ENCODE results near the gene LRRC38.
"Not testable (repeated sequence)": the region's sequence is repeated elsewhere in the genome, so short reads cannot be mapped to it uniquely, and the experiment has no call there.

The LRRC38 gene, protein sequence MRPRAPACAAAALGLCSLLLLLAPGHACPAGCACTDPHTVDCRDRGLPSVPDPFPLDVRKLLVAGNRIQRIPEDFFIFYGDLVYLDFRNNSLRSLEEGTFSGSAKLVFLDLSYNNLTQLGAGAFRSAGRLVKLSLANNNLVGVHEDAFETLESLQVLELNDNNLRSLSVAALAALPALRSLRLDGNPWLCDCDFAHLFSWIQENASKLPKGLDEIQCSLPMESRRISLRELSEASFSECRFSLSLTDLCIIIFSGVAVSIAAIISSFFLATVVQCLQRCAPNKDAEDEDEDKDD

GRCh38 chr1:13513895-13514546, at the start of gene LRRC38:
Gene LRRC38, minus strand, starts transcription at chr1:13514003. Its CDS starts 410 bp downstream, at chr1:13513593.
- no peak for FAIRE-seq

DNA sequence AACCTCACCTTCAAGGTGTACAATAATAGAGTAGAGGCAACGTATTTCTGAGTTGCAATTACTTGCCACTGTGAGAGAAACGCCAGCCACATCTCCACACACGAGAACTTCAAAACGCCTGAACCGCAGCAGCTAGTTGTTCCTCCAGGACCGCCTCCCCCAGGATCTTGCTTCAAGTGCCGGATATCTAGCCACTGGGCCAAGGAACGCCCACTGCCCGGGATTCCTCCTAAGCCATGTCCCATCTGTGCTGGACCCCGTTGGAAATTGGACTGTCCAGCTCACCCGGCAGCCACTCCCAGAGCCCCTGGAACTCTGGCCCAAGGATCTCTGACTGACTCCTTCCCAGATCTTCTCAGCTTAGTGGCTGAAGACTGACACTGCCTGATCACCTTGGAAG, 49.2 kb upstream of the LRRC38 start:
- FAIRE-seq, result not testable (repeated sequence)

- FAIRE-seq, result no peak
Measured at GRCh38 chr1:13560541-13560940, 46.7 kb upstream of the LRRC38 start.

- FAIRE-seq, result no peak
Measured at GRCh38 chr1:13556224-13556764, 42.5 kb upstream of the LRRC38 start.

- no peak for FAIRE-seq
Measured at GRCh38 chr1:13554798-13555197, 41.0 kb upstream of the LRRC38 start.

DNA sequence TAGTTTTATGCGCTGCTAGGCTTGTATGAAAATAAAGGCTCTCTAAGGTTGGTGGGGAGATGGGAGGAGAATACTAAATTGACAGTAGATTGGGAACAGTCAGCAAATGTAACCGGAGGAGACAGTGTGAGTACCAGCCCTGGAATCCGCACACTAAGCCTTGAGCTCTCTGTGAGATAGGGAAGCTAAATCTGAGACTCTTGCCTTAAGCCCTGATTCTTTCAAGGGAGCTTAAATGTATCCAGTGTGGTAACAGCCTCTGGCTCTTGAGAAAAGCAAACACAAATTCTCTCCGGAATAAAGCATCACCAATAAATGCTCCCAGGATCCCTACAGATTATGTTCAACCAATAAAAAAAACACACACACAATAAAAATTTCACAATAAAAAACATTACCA, 36.9 kb upstream of the LRRC38 start:
- no peak for FAIRE-seq

DNA sequence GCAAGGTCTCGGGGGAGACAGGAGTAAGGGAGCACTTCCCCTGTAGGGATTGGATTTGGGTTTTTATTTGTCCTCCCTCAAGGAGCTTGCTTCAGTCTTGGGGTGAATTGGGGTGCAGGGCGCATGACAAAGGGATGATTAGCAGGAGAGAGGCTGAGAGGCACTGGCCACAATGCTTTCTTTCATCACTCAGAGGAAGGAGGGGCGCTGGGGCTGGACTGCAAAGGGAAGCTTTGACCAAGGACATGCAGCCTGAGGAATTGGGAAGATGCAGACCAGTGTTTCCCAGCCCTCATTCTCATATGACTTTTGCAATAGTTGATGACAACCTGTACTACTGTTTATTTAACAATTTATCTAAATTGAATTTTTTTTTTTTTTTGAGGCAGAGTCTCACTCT, 35.7 kb upstream of the LRRC38 start:
- FAIRE-seq, result no peak

DNA sequence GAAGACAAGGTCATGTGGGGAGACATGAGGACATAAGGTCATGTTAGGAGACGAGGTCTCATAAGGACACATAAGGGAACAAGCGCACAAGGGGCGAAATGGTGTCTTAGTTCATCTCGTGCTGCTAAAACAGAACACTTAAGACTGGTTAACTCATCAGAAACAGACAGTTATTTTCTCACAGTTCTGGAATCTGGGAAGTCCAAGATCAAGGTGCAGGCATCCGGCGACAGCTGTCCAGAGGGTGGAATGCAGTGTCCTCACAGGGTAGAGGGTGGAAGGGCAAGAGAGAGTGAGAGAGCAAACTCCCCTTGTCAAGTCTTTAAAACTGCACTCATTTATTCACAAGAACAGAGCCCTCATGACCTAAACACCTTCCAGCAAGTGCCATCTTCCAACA, 35.2 kb upstream of the LRRC38 start:
- FAIRE-seq, result no peak

- FAIRE-seq, result no peak
Measured at GRCh38 chr1:13548281-13548680, 34.5 kb upstream of the LRRC38 start.

GRCh38 chr1:13546791-13547190, 33.0 kb upstream of the LRRC38 start:
- FAIRE-seq, result no peak

GRCh38 chr1:13544221-13544556, 30.4 kb upstream of the LRRC38 start:
- FAIRE-seq, result no peak

GRCh38 chr1:13543451-13544220, 29.8 kb upstream of the LRRC38 start:
- FAIRE-seq, result no peak

DNA sequence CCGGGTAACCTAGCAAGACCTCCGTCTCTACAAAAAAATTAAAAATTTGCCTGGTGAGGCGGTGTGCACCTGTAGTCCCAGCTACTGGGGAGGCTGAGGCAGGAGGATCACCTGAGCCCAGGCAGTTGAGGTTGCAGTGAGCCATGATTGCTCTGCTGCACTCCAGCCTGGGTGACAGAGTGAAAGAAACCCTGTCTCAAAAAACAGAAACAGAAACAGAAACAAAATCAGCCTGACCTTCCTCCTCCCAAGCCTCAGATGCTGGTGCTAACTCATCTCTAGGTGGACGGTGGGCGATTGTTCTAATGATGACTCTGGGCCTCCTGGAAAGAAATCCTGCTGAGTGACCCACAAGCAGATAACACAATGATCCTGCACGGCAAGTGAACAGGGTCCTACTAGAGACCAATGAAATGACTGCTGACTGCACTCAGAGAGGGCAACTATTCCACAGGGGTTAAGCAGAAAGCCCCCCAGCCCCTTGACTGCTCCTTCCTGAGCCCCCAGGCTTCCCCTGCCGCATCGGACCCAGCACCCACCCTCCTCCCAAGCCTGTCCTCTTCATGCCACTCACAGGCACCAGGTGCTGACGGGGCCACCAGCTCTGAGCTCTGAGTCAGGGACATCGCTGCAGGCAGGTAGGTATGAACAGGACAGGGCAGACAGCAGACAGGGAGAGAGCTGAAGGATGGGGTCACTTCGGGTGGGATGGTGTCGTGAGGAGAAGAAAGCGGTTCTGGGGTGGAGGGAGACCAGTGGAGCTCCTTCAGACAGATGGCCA, 27.8 kb upstream of the LRRC38 start:
- FAIRE-seq, result no peak

GRCh38 chr1:13540866-13541265, 27.1 kb upstream of the LRRC38 start:
- no peak for FAIRE-seq

GRCh38 chr1:13539683-13540082, 25.9 kb upstream of the LRRC38 start:
- no peak for FAIRE-seq

DNA sequence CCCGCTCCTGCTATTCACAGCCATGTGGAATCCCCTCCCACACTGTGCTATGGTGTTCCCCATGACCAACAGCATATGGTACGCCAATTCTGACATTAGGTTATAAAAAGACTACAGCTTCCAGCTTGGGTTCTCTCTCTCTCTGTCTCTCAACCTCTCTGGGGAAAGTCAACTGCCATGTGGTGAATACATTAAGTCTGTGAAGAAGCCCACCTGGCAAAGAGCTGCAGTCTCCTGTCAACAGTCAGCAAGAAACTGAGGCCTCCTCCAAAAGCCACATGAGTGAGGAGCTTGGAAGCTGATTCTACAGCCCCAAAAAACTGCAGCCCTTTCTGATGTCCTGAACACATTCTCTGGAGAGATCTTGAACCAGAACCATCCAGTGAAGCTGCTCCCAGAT, 25.0 kb upstream of the LRRC38 start:
- no peak for FAIRE-seq

- FAIRE-seq, result no peak
Measured at GRCh38 chr1:13536571-13536970, 22.8 kb upstream of the LRRC38 start.

DNA sequence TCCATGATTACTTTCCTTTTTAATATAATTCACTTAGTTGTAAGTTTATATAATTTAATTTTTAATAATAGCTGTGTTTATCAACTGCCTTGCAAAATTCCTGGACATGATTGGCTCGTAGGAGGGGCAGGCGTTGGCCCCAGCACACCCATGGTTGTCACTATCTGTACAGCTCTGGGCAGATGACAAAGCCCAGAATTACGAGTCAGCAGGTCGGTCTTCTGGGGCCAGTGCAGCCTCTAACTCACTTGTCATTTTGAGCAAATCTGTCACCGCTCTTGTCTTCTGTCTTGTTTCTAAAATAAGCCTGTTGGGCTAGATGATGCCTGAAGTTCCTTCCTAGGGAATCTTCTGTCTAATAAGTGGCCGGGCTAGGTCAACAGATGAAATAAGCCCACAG, 21.4 kb upstream of the LRRC38 start:
- no peak for FAIRE-seq

GRCh38 chr1:13528320-13528719, 14.5 kb upstream of the LRRC38 start:
- no peak for FAIRE-seq

DNA sequence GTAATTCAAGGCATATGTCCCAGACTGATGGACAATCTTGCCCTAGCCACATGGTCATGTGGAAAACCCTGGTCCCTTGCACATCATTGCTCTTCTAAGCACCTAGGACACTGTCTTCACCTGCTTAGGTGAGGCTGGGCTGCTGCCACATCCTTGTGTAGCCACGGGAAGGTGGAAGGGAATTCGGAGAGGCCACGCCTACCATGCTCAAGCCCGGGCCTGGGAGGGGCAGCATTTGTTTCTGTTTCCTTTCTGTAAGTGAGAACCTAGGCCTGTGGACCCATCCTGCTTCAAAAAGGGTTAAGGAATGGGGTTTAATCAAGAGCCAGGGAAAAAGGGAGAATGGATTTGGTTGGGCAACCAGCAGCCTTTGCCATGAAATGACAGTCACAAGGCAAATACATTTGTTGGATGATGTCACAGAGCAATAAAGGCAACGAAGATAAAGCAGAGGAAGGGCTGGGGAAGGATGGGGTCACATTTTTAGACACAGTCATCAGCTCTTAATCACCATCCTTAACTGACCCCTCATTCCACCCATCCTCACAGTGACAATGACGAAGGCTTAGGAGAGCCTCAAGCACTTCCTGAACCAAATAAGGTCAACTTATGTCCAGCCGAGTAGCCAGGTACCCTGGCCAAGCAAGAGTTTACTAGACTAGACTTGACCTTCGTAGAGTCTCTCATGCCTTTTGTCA, 10.1 kb upstream of the LRRC38 start:
- no peak for FAIRE-seq

GRCh38 chr1:13520985-13521384, 7.2 kb upstream of the LRRC38 start:
- no peak for FAIRE-seq

GRCh38 chr1:13517193-13517812, 3.5 kb upstream of the LRRC38 start:
- no peak for FAIRE-seq
